Panc1 (cell line): ENCODE results near the gene TNRC18.
"Not testable (repeated sequence)": the region's sequence is repeated elsewhere in the genome, so short reads cannot be mapped to it uniquely, and the experiment has no call there.

ENCODE experiments used
- CTCF ChIP-seq: fragments of 450-650 bp; IDR thresholded peaks from 2 replicates; pipeline ENCODE4 v1.5.1; 2017; ENCODE audit warnings: mild to moderate bottlenecking
- POLR2AphosphoS5 ChIP-seq: IDR thresholded peaks from 2 replicates; pipeline ENCODE4 v1.6.1; 2012; ENCODE audit warnings: mild to moderate bottlenecking, low read depth, low read length, moderate library complexity
- SIN3A ChIP-seq: IDR thresholded peaks from 2 replicates; pipeline ENCODE4 v1.6.1; 2012; ENCODE audit warnings: low read depth, mild to moderate bottlenecking, low read length, moderate library complexity, borderline replicate concordance; ENCODE audit not compliant: insufficient read depth

- TF ChIP-seq CTCF = peak; percentile 96
- not testable (repeated sequence) for TF ChIP-seq POLR2AphosphoS5, SIN3A
Observed at GRCh38 chr7:5365976-5366625, 57.5 kb downstream of the TNRC18 start.
